Osteocyte (in vitro differentiated cells): Measurements from ENCODE around the gene KIF18B. TPM values are rescaled to one million over a fixed set of nuclear protein-coding genes. Genes with fewer than 3 reads are reported as not detected.

Experiments used
- DNase-seq: peaks from one replicate; pipeline ENCODE4 v3.0.0; 2021; ENCODE audit warnings: mixed read lengths; ENCODE audit not compliant: unreplicated experiment; ENCODE audit errors: extremely low spot score
- H3K27ac Mint-ChIP-seq: one replicate; pipeline ENCODE4 v1.8.0; 2021; ENCODE audit warnings: mild to moderate bottlenecking, mixed read lengths; ENCODE audit not compliant: unreplicated experiment
- H3K27me3 Mint-ChIP-seq: one replicate; pipeline ENCODE4 v1.8.0; 2021; ENCODE audit warnings: mixed read lengths; ENCODE audit not compliant: unreplicated experiment
- H3K36me3 Mint-ChIP-seq: one replicate; pipeline ENCODE4 v1.8.0; 2021; ENCODE audit warnings: mixed read lengths; ENCODE audit not compliant: unreplicated experiment
- H3K4me1 Mint-ChIP-seq: one replicate; pipeline ENCODE4 v1.8.0; 2021; ENCODE audit warnings: mixed read lengths; ENCODE audit not compliant: unreplicated experiment
- H3K4me3 Mint-ChIP-seq: one replicate; pipeline ENCODE4 v1.8.0; 2021; ENCODE audit warnings: mild to moderate bottlenecking, moderate library complexity, mixed read lengths; ENCODE audit not compliant: unreplicated experiment
- H3K9me3 Mint-ChIP-seq: one replicate; pipeline ENCODE4 v1.8.0; 2021; ENCODE audit warnings: mixed read lengths; ENCODE audit not compliant: unreplicated experiment
- CTCF ChIP-seq: fragments of 200-600 bp; sonication (generic); IDR thresholded peaks from 2 replicates; pipeline ENCODE4 v1.5.0; 2021; ENCODE audit warnings: antibody characterized with exemption, mild to moderate bottlenecking, moderate library complexity
- total RNA-seq: library from RNA; stranded (reverse); gene quantifications from 2 replicates; pipeline ENCODE4 v1.2.1, GENCODE V29; 2021

Gene KIF18B
- total RNA-seq, 1 donor from 2014 or later: 6.9 TPM

- H3K27ac Mint-ChIP-seq: no peak within 1 kb of the TSS
- H3K27me3 Mint-ChIP-seq: peaks cover 31% of the 10 kb centered on the region
- TF ChIP-seq CTCF: peak; percentile 22
- peaks cover 16% of the 10 kb centered on the region for H3K4me1 Mint-ChIP-seq
- H3K9me3 Mint-ChIP-seq: no peaks in the 10 kb centered on the region
- no peaks in the 10 kb centered on the region for H3K36me3 Mint-ChIP-seq
- peak within 1 kb of the TSS; percentile 83 for H3K4me3 Mint-ChIP-seq
- peak; percentile 96 for DNase-seq
Measured at GRCh38 chr17:44968225-44969143, 20.9 kb upstream of the KIF18B start, which contains the start of gene C1QL1. Gene C1QL1 (minus strand): TSS chr17:44968303. CDS start chr17:44968048, 255 bp downstream.

GRCh38 chr17:44967907-44968224, 20.3 kb upstream of the KIF18B start:
- H3K27me3 Mint-ChIP-seq: peaks cover 31% of the 10 kb centered on the region
- DNase-seq: no peak
- no peak overlapping the region for H3K27ac Mint-ChIP-seq
- no peak overlapping the region for H3K4me3 Mint-ChIP-seq
- no peaks in the 10 kb centered on the region for H3K9me3 Mint-ChIP-seq
- peaks cover 16% of the 10 kb centered on the region for H3K4me1 Mint-ChIP-seq
- no peaks in the 10 kb centered on the region for H3K36me3 Mint-ChIP-seq
- TF ChIP-seq CTCF: no peak

GRCh38 chr17:44967026-44967906, 19.7 kb upstream of the KIF18B start:
- TF ChIP-seq CTCF: no peak
- H3K27ac Mint-ChIP-seq: no peak overlapping the region
- H3K4me1 Mint-ChIP-seq: peaks cover 16% of the 10 kb centered on the region
- H3K36me3 Mint-ChIP-seq: no peaks in the 10 kb centered on the region
- H3K27me3 Mint-ChIP-seq: peaks cover 31% of the 10 kb centered on the region
- DNase-seq: no peak
- H3K9me3 Mint-ChIP-seq: no peaks in the 10 kb centered on the region
- H3K4me3 Mint-ChIP-seq: no peak overlapping the region

- H3K27ac Mint-ChIP-seq: no peak overlapping the region
- H3K36me3 Mint-ChIP-seq: no peaks in the 10 kb centered on the region
- H3K4me1 Mint-ChIP-seq: peaks cover 16% of the 10 kb centered on the region
- no peak for DNase-seq
- peaks cover 31% of the 10 kb centered on the region for H3K27me3 Mint-ChIP-seq
- no peak overlapping the region for H3K4me3 Mint-ChIP-seq
- no peak for TF ChIP-seq CTCF
- no peaks in the 10 kb centered on the region for H3K9me3 Mint-ChIP-seq
Measured at GRCh38 chr17:44966348-44967025, 18.9 kb upstream of the KIF18B start.
